HG03575 (cell line): ENCODE results near the gene TNFSF13.

Source experiments
- ATAC-seq: cut with Tn5 transposase; IDR thresholded peaks from one replicate; pipeline ENCODE4 v1.9.1; 2021; ENCODE audit not compliant: unreplicated experiment, insufficient number of reproducible peaks, low FRiP score; ENCODE audit errors: extremely low read depth

The TNFSF13 gene

DNA sequence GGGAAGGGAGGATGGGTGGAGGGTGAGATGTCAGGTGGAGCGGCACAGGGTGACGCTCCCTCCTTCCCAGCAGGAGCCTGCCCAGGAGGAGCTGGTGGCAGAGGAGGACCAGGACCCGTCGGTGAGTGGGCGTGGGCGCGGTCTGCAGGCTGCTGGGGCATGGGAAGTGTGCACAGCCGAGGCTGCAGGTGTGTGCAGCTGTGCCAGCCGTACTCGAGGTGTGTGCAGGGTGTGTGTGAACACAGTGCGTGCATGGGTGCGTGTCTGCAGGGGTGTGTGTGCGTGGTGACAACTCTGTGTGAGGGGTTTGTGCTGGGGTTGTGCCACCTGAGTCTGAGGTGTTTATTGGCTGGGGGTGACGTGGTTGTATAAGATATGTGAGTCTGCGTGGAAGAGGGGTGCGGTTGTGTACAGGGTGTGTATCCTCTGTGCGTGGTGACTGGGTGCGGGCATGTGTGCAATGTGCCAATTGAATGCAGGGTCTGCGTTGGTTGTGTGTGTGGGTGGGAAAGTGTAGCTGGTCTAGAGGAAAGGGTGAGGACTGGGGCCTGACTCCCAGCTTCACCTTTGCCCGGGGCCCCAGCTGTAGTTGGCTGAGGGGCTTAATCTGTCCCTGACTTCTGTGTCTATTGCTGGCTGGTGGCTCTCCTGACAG lies 9.0 kb upstream of the TNFSF13 start:
- ATAC-seq = no peak

DNA sequence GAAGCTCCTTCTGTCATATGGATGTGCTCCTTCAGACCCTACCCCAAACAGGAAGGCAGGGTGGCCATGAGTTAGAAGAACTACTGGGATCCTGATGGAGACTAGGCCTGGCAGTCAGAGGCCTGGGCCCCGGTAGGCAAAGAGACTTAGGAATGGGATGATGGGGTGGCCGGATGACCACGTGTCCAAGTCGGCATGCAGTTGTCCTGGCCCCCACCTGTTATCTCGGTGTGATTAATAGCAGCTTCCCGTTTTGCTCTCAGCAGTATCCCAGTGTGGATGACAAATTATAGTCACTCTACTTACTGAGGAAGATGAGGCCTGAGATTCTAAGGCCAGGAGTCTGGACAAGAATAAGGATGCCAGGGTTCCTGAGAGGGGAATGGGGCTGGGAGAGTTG lies 8.2 kb upstream of the TNFSF13 start:
- no peak for ATAC-seq

GRCh38 chr17:7551396-7551795 lies 7.2 kb upstream of the TNFSF13 start:
- no peak for ATAC-seq

GRCh38 chr17:7552621-7553051 lies 5.9 kb upstream of the TNFSF13 start:
- peak; percentile 64 for ATAC-seq

DNA sequence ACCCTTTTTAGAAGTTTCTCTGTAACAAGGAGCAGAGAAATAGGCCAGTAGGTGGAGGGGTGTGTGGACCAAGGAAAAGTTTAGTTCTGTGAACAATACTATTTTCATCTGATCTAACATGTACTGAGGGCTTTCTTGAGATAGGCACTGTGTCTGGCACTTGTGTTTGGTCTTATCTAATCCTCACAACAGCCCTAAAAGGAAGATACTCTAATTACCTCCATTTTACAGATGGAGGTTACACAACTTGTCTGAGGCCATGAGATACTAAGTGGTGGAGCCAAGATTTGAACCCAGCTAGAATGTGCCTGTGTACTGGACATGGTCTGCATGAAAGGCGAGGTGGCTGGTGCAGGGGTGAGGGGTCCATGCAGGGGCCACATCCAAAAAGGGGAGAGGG lies 5.2 kb upstream of the TNFSF13 start:
- ATAC-seq = no peak

DNA sequence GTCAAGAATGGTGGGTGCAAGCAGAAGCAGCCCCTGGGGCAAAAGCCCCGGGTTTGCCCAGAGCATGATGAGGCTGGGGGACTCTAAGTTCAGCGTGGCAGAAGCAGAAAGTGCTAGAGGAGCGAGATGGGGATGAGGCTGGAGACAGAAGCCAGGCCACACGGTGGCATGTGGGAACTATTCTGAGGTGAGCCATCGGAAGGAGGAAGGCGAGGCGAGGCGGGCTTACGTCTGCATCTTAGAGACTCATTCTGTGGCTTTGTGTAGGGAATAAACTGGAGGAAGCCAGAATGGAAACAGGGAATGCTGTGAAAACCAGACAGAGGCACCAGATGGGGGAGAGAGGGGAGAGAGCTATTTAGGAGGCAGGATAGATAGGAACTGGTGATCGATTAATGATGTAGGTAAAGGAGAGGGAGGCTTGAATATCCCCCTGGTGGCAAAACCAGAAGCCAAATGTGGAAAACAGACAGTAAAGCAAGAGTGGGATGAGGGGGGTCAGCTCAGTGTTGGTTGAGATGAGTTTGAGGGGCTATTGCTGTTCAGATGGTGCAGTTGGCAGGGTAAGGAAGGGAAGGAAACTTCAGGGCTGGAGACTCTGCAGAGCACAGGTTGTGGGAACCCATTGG lies 3.1 kb upstream of the TNFSF13 start:
- no peak for ATAC-seq

DNA sequence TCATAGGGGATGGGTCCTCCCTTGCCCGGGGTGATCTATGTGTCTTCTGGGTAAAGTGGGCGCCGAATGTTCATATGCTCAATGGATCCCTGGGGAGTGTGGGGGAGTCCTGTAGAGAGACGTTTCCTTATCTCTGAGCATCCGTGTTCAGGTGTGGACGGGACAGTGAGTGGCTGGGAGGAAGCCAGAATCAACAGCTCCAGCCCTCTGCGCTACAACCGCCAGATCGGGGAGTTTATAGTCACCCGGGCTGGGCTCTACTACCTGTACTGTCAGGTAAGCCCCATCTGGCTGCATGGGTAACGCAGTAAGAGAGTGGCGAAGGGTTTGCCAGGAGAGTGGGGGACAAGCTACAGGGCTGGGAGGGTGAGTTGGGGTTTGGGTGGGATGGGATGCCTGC lies 1.9 kb upstream of the TNFSF13 start:
- ATAC-seq = no peak

- ATAC-seq = no peak
Measured at GRCh38 chr17:7557147-7557764, 1.3 kb upstream of the TNFSF13 start.

- ATAC-seq = no peak
Measured at GRCh38 chr17:7557775-7558543, 591 bp upstream of the TNFSF13 start.

GRCh38 chr17:7559320-7560171 lies 996 bp downstream of the TNFSF13 start:
- no peak for ATAC-seq

GRCh38 chr17:7560172-7561027 lies 1.9 kb downstream of the TNFSF13 start:
- no peak for ATAC-seq

- peak; percentile 49 for ATAC-seq
Measured at GRCh38 chr17:7561028-7561575, 2.6 kb downstream of the TNFSF13 start.

DNA sequence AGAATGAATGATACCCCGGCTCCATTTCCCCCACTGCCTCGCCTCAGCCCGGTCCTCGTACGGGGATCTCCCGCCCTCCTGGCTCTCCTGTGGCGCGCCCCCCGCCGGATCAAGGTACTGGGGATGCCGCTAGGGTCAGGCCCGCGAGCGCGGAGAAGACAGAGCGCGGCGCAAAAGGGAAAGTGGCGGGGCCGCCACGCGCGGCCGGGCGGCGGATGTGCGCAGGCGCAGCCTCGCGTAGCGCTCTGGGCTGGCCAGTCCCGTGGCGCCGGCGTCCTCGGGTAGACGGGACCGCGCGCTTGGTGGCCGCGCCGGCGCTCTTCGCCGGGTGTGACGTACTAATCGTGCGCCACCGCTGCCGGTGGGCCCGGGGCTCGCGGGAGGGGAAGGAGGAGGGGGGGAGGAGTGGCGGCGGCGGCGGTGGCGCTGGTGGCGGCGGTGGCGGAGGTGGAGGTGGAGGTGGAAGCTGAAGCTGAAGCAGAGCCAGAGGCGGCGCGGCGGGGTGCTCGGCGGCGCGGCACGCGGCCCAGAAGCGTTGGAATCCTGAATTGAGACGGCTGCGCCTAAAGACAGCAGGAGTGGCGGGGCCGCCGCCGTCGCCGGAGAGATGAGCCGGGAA lies 3.1 kb downstream of the TNFSF13 start, which contains the start of gene SENP3:
SENP3 (plus strand) TSS at position 331 of the 619 bp plus-strand sequence. CDS start 1,158 bp downstream, outside the sequence.
- no peak for ATAC-seq

DNA sequence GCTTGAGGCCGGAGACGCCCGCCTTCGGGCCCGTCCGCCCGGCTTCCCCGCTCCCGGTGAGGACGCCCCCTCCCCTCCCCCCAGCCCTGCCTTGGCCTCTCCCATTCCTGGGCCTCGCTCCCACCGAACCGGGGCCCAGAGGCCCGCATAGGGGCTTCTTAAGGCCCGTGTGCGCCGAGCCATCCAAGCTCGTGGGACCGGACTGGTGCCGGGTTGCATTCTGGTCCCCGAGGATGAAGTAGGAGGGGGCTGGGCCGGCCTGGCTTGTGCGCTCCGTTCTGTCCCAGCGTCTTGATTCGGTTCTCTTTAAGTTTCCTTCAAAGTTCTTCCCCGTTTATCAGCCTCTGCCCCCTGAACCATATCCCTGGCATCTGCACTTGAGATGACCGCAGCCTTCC lies 3.7 kb downstream of the TNFSF13 start:
- no peak for ATAC-seq

DNA sequence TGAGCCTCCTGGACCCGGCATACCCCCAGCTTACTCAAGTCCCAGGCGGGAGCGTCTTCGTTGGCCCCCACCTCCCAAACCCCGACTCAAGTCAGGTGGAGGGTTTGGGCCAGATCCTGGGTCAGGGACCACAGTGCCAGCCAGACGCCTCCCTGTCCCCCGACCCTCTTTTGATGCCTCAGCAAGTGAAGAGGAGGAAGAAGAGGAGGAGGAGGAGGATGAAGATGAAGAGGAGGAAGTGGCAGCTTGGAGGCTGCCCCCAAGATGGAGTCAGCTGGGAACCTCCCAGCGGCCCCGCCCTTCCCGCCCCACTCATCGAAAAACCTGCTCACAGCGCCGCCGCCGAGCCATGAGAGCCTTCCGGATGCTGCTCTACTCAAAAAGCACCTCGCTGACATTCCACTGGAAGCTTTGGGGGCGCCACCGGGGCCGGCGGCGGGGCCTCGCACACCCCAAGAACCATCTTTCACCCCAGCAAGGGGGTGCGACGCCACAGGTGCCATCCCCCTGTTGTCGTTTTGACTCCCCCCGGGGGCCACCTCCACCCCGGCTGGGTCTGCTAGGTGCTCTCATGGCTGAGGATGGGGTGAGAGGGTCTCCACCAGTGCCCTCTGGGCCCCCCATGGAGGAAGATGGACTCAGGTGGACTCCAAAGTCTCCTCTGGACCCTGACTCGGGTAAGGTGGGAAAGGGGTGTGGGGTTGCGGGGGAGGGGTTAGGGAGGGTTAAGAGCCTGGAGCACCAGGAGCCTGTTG lies 4.7 kb downstream of the TNFSF13 start:
- ATAC-seq = no peak

GRCh38 chr17:7569571-7569970 lies 11.0 kb downstream of the TNFSF13 start:
- ATAC-seq = no peak

DNA sequence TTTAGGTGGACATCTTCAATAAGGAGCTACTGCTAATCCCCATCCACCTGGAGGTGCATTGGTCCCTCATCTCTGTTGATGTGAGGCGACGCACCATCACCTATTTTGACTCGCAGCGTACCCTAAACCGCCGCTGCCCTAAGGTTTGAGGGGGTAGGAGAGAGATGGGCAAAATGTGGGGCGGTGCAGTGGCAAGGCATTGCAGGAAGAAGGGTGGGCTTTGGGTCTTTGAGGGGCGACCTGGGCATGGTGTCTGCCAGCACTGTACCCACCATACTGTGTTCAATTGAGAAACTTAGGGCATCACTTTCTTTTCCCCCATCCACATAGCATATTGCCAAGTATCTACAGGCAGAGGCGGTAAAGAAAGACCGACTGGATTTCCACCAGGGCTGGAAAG lies 11.8 kb downstream of the TNFSF13 start:
- ATAC-seq = no peak
